Activated effector memory CD4-positive, alpha-beta T cell treated with anti-CD3 and anti-CD28 coated beads, Interleukin-2, amount 50 U/mL, for 16 hours (primary cell): Measurements from ENCODE around the gene GP9.

Experiments
- DNase-seq: peaks from one replicate; pipeline ENCODE4 v3.0.0-alpha.2; 2020

Gene GP9

GRCh38 chr3:129030611-129031010 is 30.0 kb upstream of the GP9 start:
- peak; percentile 21 for DNase-seq

GRCh38 chr3:129031476-129032215 is 28.9 kb upstream of the GP9 start:
- DNase-seq, result peak; percentile 27

GRCh38 chr3:129032716-129033115 is 27.9 kb upstream of the GP9 start:
- DNase-seq, result no peak

- DNase-seq, result peak; percentile 36
Observed at GRCh38 chr3:129033151-129033550, 27.4 kb upstream of the GP9 start.

GRCh38 chr3:129033633-129034321 is 26.8 kb upstream of the GP9 start:
- peak; percentile 42 for DNase-seq

GRCh38 chr3:129034642-129035041 is 25.9 kb upstream of the GP9 start:
- peak; percentile 60 for DNase-seq

- DNase-seq, result peak; percentile 57
Observed at GRCh38 chr3:129035360-129036221, 25.0 kb upstream of the GP9 start.

- peak; percentile 53 for DNase-seq
Observed at GRCh38 chr3:129036222-129037092, 24.1 kb upstream of the GP9 start.

GRCh38 chr3:129037093-129037419 is 23.5 kb upstream of the GP9 start:
- no peak for DNase-seq

- peak; percentile 52 for DNase-seq
Observed at GRCh38 chr3:129038121-129038855, 22.3 kb upstream of the GP9 start.

- DNase-seq, result peak; percentile 58
Observed at GRCh38 chr3:129039271-129040038, 21.1 kb upstream of the GP9 start.

- no peak for DNase-seq
Observed at GRCh38 chr3:129040039-129040336, 20.6 kb upstream of the GP9 start.

GRCh38 chr3:129040579-129041300 is 19.8 kb upstream of the GP9 start:
- peak; percentile 50 for DNase-seq

- peak; percentile 74 for DNase-seq
Observed at GRCh38 chr3:129045675-129046036, 14.9 kb upstream of the GP9 start.

GRCh38 chr3:129046037-129046731 is 14.4 kb upstream of the GP9 start:
- DNase-seq, result no peak

GRCh38 chr3:129046732-129047552 is 13.6 kb upstream of the GP9 start:
- no peak for DNase-seq

- no peak for DNase-seq
Observed at GRCh38 chr3:129047553-129047839, 13.1 kb upstream of the GP9 start.

- peak; percentile 56 for DNase-seq
Observed at GRCh38 chr3:129050556-129051295, 9.9 kb upstream of the GP9 start.
